Lower leg skin (tissue), 3 donors: ENCODE results near the gene NTM.

ENCODE experiments used
- CTCF ChIP-seq, 3 donors: fragments of 450-650 bp; IDR thresholded peaks; one replicate each; pipeline ENCODE4 v1.5.1; 2016; ENCODE audit warnings: antibody characterized with exemption in 3 of 3, mild to moderate bottlenecking in 3 of 3, moderate library complexity in 2 of 3
- POLR2A ChIP-seq, 2 donors: fragments of 450-650 bp; IDR thresholded peaks; one replicate each; pipeline ENCODE4 v1.6.1; 2016 to 2017; ENCODE audit warnings: antibody characterized with exemption in 2 of 2, mild to moderate bottlenecking in 1 of 2, moderate library complexity in 1 of 2

DNA sequence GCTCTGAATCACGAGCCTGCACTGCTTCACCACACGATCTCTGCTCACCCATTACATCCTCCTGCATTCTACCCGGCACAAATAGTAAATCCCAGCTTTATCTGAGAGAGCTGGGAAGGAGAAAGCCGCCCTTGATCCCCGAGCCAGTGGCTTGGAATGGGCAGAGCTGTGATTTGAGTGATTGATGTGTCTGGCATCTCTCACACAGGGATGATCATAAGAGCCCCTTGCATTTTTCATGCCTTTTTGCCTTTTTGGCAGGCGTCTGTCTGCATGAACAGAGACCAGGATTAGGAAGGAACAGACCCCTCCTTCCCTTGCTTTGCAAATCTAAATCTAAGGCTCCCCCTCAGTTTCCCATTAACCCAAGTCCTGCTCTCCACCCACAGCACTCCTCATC lies 945.3 kb downstream of the NTM start:
- TF ChIP-seq CTCF (IDR thresholded peaks at IDR 0.05) (no peak), POLR2A (IDR thresholded peaks at IDR 0.05) (no peak)
